GM10266 (cell line): ENCODE results near the gene SMG5.

Experiments used
- DNase-seq: peaks from one replicate; pipeline ENCODE4 v3.0.0; 2012; ENCODE audit errors: extremely low spot score
- CTCF ChIP-seq: IDR thresholded peaks from 2 replicates; pipeline ENCODE4 v1.5.1; 2012; ENCODE audit warnings: mild to moderate bottlenecking, low read depth; ENCODE audit not compliant: control insufficient read depth, insufficient read depth; ENCODE audit errors: missing control alignments

SMG5 gene

GRCh38 chr1:156236164-156236563 lies 46.5 kb downstream of the SMG5 start:
- no peak for TF ChIP-seq CTCF

GRCh38 chr1:156233426-156234127 lies 49.0 kb downstream of the SMG5 start:
- TF ChIP-seq CTCF: no peak
- DNase-seq: no peak

More at GRCh38 chr1:156236164-156236563, 46.5 kb downstream of the SMG5 start:
- DNase-seq: no peak

DNA sequence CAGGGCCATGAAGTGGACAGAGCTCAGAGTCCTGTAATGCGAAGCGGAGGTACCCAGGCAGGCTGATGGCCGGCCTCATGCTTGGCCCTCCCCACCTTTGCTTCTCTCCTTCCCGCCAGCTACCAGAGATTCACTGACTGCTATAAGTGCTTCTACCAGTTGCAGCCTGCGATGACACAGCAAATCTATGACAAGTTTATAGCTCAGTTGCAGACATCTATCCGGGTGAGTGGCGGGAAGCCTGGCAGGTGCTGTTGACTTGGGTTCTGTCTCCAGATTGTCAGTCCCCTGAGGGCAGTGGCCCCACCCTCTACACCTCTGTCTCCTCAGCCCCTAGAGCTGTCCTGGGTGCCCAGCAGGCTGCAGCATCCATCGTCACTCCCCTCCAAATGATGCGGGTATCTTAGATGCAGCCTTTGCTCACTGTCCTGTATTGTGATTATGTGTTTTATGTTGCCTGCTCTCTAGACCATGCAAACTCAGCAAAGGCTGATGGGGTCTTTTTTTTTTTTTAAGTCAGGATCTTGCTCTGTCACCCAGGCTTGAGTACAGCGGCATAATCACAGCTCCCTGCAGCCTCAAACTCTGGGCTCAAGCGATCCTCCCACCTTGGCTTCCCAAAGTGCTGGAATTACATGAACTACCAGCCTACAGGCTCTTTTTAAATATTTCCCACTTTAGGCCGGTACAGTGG lies 50.3 kb downstream of the SMG5 start:
- no peak for DNase-seq
- TF ChIP-seq CTCF: no peak

- no peak for DNase-seq
- TF ChIP-seq CTCF: no peak
These were observed 52.2 kb downstream of the SMG5 start for GRCh38 chr1:156230473-156230837.

GRCh38 chr1:156229809-156230472 lies 52.7 kb downstream of the SMG5 start:
- no peak for DNase-seq
- no peak for TF ChIP-seq CTCF

- no peak for DNase-seq
- no peak for TF ChIP-seq CTCF
These were observed 54.1 kb downstream of the SMG5 start for GRCh38 chr1:156228501-156228900.

- TF ChIP-seq CTCF: no peak
- no peak for DNase-seq
These were observed 55.8 kb downstream of the SMG5 start for GRCh38 chr1:156226782-156227181.
